ENCODE measurements around the gene CERCAM.

The CERCAM gene

GRCh38 chr9:128469070-128469469 is 48.4 kb downstream of the CERCAM start:
- no peak for DNase-seq

- DNase-seq: no peak
Measured at GRCh38 chr9:128470560-128470959, 49.9 kb downstream of the CERCAM start.

- DNase-seq: no peak
Measured at GRCh38 chr9:128473104-128473503, 52.4 kb downstream of the CERCAM start.

GRCh38 chr9:128475867-128476266 is 55.2 kb downstream of the CERCAM start:
- DNase-seq: no peak

GRCh38 chr9:128479262-128479661 is 58.6 kb downstream of the CERCAM start:
- DNase-seq: no peak

- no peak for DNase-seq
Measured at GRCh38 chr9:128481561-128481960, 60.9 kb downstream of the CERCAM start.

GRCh38 chr9:128482186-128482585 is 61.5 kb downstream of the CERCAM start:
- no peak for DNase-seq

- DNase-seq: no peak
Measured at GRCh38 chr9:128484686-128485413, 64.2 kb downstream of the CERCAM start.

GRCh38 chr9:128485414-128485855 is 64.8 kb downstream of the CERCAM start:
- no peak for DNase-seq

- no peak for DNase-seq
Measured at GRCh38 chr9:128486201-128486600, 65.5 kb downstream of the CERCAM start.
